HL-60/S4 (cell line): ENCODE measurements around the gene KLHDC4.
"Not testable (repeated sequence)": the region's sequence is repeated elsewhere in the genome, so short reads cannot be mapped to it uniquely, and the experiment has no call there.

Experiments
- in situ Hi-C: fragments of 300-500 bp; cut with MboI; formaldehyde crosslinking; loops from 2 replicates; pipeline ENCODE4 v1.14.3; 2022; ENCODE audit warnings: low sequenced_read_pairs

The KLHDC4 gene

GRCh38 chr16:87788730-87789436 lies 23.1 kb upstream of the KLHDC4 start:
- in situ Hi-C loops = not testable (repeated sequence)

GRCh38 chr16:87787451-87788091 lies 21.8 kb upstream of the KLHDC4 start:
- in situ Hi-C loops = not testable (repeated sequence)

- in situ Hi-C loops = no loop called here
These were observed 19.0 kb upstream of the KLHDC4 start for GRCh38 chr16:87784812-87785211.

GRCh38 chr16:87782033-87782432 lies 16.2 kb upstream of the KLHDC4 start:
- in situ Hi-C loops = no loop called here

- in situ Hi-C loops = no loop called here
These were observed 14.7 kb upstream of the KLHDC4 start for GRCh38 chr16:87780385-87780989.

- in situ Hi-C loops = no loop called here
These were observed 13.2 kb upstream of the KLHDC4 start for GRCh38 chr16:87778830-87779579.

GRCh38 chr16:87778476-87778829 lies 12.7 kb upstream of the KLHDC4 start:
- in situ Hi-C loops = no loop called here

- in situ Hi-C loops = not testable (repeated sequence)
These were observed 8.1 kb upstream of the KLHDC4 start for GRCh38 chr16:87773836-87774235.

GRCh38 chr16:87767456-87767855 lies 1.7 kb upstream of the KLHDC4 start:
- in situ Hi-C loops = not testable (repeated sequence)

- in situ Hi-C loops = no loop called here
These were observed 655 bp upstream of the KLHDC4 start for GRCh38 chr16:87766485-87766797.

GRCh38 chr16:87765473-87765775 lies 362 bp downstream of the KLHDC4 start:
- in situ Hi-C loops = no loop called here

- in situ Hi-C loops = no loop called here
These were observed 950 bp downstream of the KLHDC4 start for GRCh38 chr16:87764600-87765472.

- in situ Hi-C loops = no loop called here
These were observed 3.2 kb downstream of the KLHDC4 start for GRCh38 chr16:87762620-87763019.

- in situ Hi-C loops = no loop called here
These were observed 3.7 kb downstream of the KLHDC4 start for GRCh38 chr16:87762071-87762571.

- in situ Hi-C loops = no loop called here
These were observed 4.7 kb downstream of the KLHDC4 start for GRCh38 chr16:87761060-87761459.

GRCh38 chr16:87757841-87758426 lies 7.9 kb downstream of the KLHDC4 start:
- in situ Hi-C loops = no loop called here

GRCh38 chr16:87754535-87754934 lies 11.3 kb downstream of the KLHDC4 start:
- in situ Hi-C loops = no loop called here

- in situ Hi-C loops = no loop called here
These were observed 18.0 kb downstream of the KLHDC4 start for GRCh38 chr16:87747626-87748414.

GRCh38 chr16:87746178-87746577 lies 19.6 kb downstream of the KLHDC4 start:
- in situ Hi-C loops = no loop called here
